Mucosa of descending colon (tissue), 3 donors: ENCODE data around the gene AKAP12. TPM values are rescaled to one million over a fixed set of nuclear protein-coding genes. Genes with fewer than 3 reads are reported as not detected.

Experiments used
- ATAC-seq: fragments of 200-7000 bp; cut with Tn5 transposase; one replicate; pipeline ENCODE4 v1.9.1; 2020; ENCODE audit warnings: mild to moderate bottlenecking, moderate library complexity
- DNase-seq, 3 donors: peaks; one replicate each; pipeline ENCODE4 v3.0.0-alpha.2; 2020
- H3K36me3 ChIP-seq: fragments of 200-600 bp; one replicate; pipeline ENCODE4 v1.8.0; 2021; ENCODE audit warnings: low read depth, mild to moderate bottlenecking
- H3K4me1 ChIP-seq: fragments of 200-600 bp; one replicate; pipeline ENCODE4 v1.8.0; 2021; ENCODE audit warnings: low read depth, mild to moderate bottlenecking
- H3K4me3 ChIP-seq: fragments of 200-600 bp; one replicate; pipeline ENCODE4 v1.8.0; 2021; ENCODE audit warnings: mild to moderate bottlenecking
- H3K9me3 ChIP-seq: fragments of 200-600 bp; one replicate; pipeline ENCODE4 v1.8.0; 2021; ENCODE audit warnings: mild to moderate bottlenecking
- intact Hi-C, 2 donors: fragments of 100-400 bp; cut with DNase I in 1 of 2; cut with micrococcal nuclease in 1 of 2; formaldehyde crosslinking; loops; one replicate each; pipeline versions ENCODE4 v1.11.0 to v1.11.1; 2022; cut with DNase I, micrococcal nuclease
- total RNA-seq, 3 donors: library from RNA; stranded (reverse); fragmentation: NEBNext Ultra II Directional in 2 of 3; extraction: Animal tissue kit (Norgen Biotek cat#: 25700) in 2 of 3; gene quantifications; one replicate each; pipeline versions ENCODE4 v1.2.1 to v1.2.4, GENCODE V29; 2021 to 2023
- TF ChIP-seq, protein P1 (sequence below): fragments of 200-600 bp; IDR thresholded peaks from one replicate; pipeline ENCODE4 v1.8.0; 2022; ENCODE audit warnings: antibody characterized with exemption, mild to moderate bottlenecking
- donor health status: DM: no; HTN: no; CAD: no; lungs with moderate emphysema.
- donor health status: DM: no; HTN: no; CAD: no.
- donor health status: DM: no; HTN: yes; CAD: no.

AKAP12 gene
- total RNA-seq, 3 donors from 2014 or later: 6.3 to 192 (median 15.3) TPM

DNA sequence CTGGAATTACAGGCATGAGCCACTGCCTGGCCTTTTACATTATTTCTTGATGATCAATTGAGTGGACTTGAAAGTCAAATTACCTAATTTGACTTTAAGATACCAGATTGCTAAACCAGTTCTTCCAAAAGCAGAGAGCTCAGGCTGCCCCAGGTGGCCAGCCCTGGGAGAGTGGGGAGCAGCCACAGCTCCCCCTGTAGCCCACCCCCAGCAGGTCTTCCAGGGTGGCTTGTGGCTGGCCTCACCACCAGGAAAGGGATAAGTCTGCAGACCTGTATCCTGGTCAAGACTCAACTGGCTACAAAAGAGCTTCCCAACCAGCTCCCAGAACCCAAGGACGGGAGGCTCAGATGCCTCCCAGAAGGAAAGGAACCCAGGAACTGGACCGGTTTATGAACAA lies 23.8 kb upstream of the AKAP12 start:
- intact Hi-C loops: no loop called here
- DNase-seq: no peak
- H3K4me3 ChIP-seq: no peak overlapping the region
- TF ChIP-seq, protein P1, sequence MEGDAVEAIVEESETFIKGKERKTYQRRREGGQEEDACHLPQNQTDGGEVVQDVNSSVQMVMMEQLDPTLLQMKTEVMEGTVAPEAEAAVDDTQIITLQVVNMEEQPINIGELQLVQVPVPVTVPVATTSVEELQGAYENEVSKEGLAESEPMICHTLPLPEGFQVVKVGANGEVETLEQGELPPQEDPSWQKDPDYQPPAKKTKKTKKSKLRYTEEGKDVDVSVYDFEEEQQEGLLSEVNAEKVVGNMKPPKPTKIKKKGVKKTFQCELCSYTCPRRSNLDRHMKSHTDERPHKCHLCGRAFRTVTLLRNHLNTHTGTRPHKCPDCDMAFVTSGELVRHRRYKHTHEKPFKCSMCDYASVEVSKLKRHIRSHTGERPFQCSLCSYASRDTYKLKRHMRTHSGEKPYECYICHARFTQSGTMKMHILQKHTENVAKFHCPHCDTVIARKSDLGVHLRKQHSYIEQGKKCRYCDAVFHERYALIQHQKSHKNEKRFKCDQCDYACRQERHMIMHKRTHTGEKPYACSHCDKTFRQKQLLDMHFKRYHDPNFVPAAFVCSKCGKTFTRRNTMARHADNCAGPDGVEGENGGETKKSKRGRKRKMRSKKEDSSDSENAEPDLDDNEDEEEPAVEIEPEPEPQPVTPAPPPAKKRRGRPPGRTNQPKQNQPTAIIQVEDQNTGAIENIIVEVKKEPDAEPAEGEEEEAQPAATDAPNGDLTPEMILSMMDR: no peak
- no peaks in the 10 kb centered on the region for H3K4me1 ChIP-seq
- no peak for ATAC-seq
- H3K36me3 ChIP-seq: no peaks in the 10 kb centered on the region
- peaks cover 3% of the 10 kb centered on the region for H3K9me3 ChIP-seq

DNA sequence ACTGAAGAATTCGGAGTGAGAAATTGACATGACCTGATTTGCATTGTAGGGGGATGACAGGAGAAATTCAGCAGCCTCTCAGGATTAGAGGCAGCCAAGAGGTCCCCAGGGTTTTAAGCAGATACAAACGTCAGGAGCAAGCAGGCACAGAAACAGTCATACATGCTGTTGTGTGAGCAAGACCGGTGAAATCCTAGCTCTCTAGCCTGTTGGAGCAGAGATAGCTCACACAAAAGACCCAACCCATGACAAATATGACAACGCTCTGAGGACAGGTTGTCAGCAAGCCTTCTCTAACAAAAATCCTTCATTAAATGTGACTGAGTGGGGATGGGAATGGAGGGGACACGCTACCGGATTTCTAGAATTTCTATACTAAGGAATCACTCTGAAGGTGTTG lies 23.0 kb upstream of the AKAP12 start:
- TF ChIP-seq, protein P1: no peak
- Histone ChIP-seq H3K9me3 (no peaks in the 10 kb centered on the region), H3K36me3 (no peaks in the 10 kb centered on the region), H3K4me1 (no peaks in the 10 kb centered on the region), H3K4me3 (no peak overlapping the region)
- intact Hi-C loops: no loop called here
- no peak for DNase-seq
- no peak for ATAC-seq

DNA sequence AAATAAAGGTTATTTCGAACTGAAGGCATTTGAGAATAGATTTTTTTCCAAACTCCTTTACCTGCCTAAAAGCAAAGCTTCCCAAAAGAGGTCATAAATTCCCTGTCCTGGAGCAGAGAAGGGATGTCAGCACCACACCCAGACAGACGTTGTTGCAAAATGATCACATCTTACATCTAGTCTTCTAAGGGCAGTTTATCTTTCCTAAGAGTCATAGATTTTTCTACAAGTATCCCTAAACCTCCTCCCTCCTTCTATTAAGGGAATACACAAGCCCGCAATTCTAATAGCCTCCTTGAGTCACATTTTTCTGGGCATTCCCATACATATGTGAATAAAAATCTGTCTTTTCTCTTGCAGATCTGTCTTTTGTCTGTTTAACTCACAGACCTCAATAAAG lies 20.6 kb upstream of the AKAP12 start:
- no peak for ATAC-seq
- no peaks in the 10 kb centered on the region for H3K36me3 ChIP-seq
- TF ChIP-seq, protein P1: no peak
- H3K4me3 ChIP-seq: no peak overlapping the region
- no peaks in the 10 kb centered on the region for H3K9me3 ChIP-seq
- intact Hi-C loops: no loop called here
- DNase-seq: no peak
- H3K4me1 ChIP-seq: no peaks in the 10 kb centered on the region

DNA sequence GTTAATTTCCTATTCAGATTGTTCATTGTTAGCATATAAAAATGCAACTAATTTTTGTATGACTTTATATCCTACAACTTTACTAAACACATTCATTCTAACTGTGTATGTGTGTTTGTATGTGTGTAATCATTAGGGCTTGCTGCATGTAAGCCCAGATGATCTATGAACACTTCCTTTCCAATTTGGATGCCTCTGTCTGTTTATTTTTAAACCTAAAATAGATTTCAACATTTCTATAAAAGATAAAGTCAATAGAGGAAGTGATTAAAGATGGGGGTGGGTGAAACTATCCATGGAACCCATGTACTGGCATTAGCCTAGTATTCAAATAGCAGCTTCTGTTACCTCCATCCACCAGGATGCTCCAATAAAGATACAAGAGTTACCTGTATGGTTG lies 15.7 kb upstream of the AKAP12 start:
- DNase-seq: no peak
- TF ChIP-seq, protein P1: no peak

DNA sequence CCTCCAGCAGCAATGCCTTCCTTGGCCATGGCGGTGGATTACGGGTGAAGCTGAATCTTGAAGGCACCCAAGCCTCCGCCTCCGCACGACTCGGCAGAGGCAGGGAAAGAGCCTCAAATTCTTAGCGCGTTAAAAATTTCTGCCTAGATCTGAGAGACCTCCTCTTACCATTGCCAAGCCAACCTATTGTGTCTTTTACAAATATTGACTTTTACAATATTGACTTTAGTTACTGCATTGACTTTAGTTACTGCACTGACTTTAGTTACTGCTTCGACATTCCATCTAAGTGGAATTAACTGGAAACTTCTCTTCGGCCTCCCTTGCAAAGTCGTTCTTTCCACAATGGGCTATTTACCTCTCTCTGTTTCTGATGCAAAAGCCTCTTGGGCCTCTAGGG lies 13.8 kb upstream of the AKAP12 start:
- Histone ChIP-seq H3K9me3 (no peaks in the 10 kb centered on the region), H3K4me1 (no peaks in the 10 kb centered on the region), H3K36me3 (no peaks in the 10 kb centered on the region), H3K4me3 (no peak overlapping the region)
- ATAC-seq (no peak), DNase-seq (no peak)
- TF ChIP-seq, protein P1: no peak
- intact Hi-C loops: no loop called here

More for the DNA sequence above, 15.7 kb upstream of the AKAP12 start:
- ATAC-seq: no peak
- H3K4me3 ChIP-seq: no peak overlapping the region
- intact Hi-C loops: no loop called here
- H3K36me3 ChIP-seq: no peaks in the 10 kb centered on the region
- H3K9me3 ChIP-seq: no peaks in the 10 kb centered on the region
- no peaks in the 10 kb centered on the region for H3K4me1 ChIP-seq

DNA sequence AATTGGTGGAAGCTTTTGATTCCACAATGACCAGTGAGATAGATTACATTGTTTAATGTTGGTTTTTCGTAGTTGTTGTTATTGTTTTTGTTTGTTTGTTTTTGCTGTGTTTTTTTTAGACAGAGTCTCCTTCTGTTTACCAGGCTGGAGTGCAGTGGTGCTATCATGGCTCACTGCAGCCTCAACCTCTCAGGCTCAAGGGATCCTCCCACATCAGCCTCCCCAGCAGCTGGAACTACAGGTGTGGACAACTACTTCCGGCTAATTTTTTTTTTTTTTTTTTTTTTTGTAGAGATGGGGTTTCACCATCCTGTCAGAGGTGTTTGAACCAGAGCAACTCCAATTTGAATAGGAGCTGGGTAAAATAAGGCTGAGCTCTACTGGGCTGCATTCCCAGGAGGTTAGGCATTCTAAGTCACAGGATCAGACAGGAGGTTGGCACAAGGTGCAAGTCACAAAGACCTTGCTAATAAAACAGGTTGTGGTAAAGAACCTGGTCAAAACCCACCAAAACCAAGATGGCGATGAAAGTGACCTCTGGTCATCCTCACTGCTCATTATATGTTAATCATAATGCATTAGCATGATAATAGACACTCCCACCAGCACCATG lies 10.9 kb upstream of the AKAP12 start:
- H3K4me3 ChIP-seq: no peak overlapping the region
- DNase-seq: no peak
- no peaks in the 10 kb centered on the region for H3K9me3 ChIP-seq
- TF ChIP-seq, protein P1: no peak
- ATAC-seq: no peak
- no peaks in the 10 kb centered on the region for H3K36me3 ChIP-seq
- intact Hi-C loops: no loop called here
- no peaks in the 10 kb centered on the region for H3K4me1 ChIP-seq
